OCI-LY7 (cell line): ENCODE data around the gene AKT1. TPM values are rescaled to one million over a fixed set of nuclear protein-coding genes. Genes with fewer than 3 reads are reported as not detected.

Source experiments
- BruUV-seq: library from RNA; stranded (reverse); fragments of 400-500 nt; replicated peaks from 2 replicates; lab custom pipeline; 2021; lab: Mats Ljungman, UMichigan
- CTCF ChIA-PET: fragments of 300-600 bp; sonication (Branson Sonifier 250); formaldehyde crosslinking; loops from one replicate; lab custom pipeline; 2022; ENCODE audit warnings: antibody characterized with exemption; ENCODE audit not compliant: unreplicated experiment; lab: Charles Lee
- POLR2A ChIA-PET: fragments of 300-600 bp; sonication (Branson Sonifier 250); formaldehyde crosslinking; loops from one replicate; lab custom pipeline; 2022; ENCODE audit warnings: antibody characterized with exemption; lab: Charles Lee
- DNase-seq: peaks from one replicate; pipeline ENCODE4 v3.0.0-alpha.2; 2015; ENCODE audit warnings: low spot score
- H2AFZ ChIP-seq: fragments of 200-600 bp; sonication (generic), shearing (Covaris generic); 2 replicates; pipeline ENCODE4 v1.6.1; 2014; ENCODE audit warnings: mild to moderate bottlenecking, antibody characterized with exemption, low read length, moderate library complexity
- H3K27ac ChIP-seq: fragments of 200-600 bp; sonication (generic); 2 replicates; pipeline ENCODE4 v1.5.1; 2014; ENCODE audit warnings: mixed run types, low read depth, mild to moderate bottlenecking, moderate library complexity, low read length, inconsistent platforms; ENCODE audit not compliant: poor library complexity, severe bottlenecking
- H3K36me3 ChIP-seq: fragments of 200-600 bp; sonication (generic); 2 replicates; pipeline ENCODE4 v1.6.1; 2014; ENCODE audit warnings: mild to moderate bottlenecking, antibody characterized with exemption, low read length, moderate library complexity, mixed read lengths; ENCODE audit not compliant: insufficient read depth
- H3K4me1 ChIP-seq: fragments of 200-600 bp; sonication (generic); 2 replicates; pipeline ENCODE4 v1.5.1; 2014; ENCODE audit warnings: mild to moderate bottlenecking, low read length; ENCODE audit not compliant: insufficient read depth, poor library complexity, severe bottlenecking
- H3K4me2 ChIP-seq: fragments of 200-600 bp; sonication (generic); 2 replicates; pipeline ENCODE4 v1.6.1; 2014; ENCODE audit warnings: mild to moderate bottlenecking, low read length
- H3K4me3 ChIP-seq: fragments of 200-600 bp; sonication (generic); 2 replicates; pipeline ENCODE4 v1.5.1; 2014; ENCODE audit warnings: mild to moderate bottlenecking, low read depth, low read length; ENCODE audit not compliant: poor library complexity, severe bottlenecking
- H3K79me2 ChIP-seq: fragments of 200-600 bp; sonication (generic); 2 replicates; pipeline ENCODE4 v1.6.1; 2016; ENCODE audit warnings: low read depth, mild to moderate bottlenecking, low read length, moderate library complexity, mixed read lengths; ENCODE audit not compliant: insufficient read depth
- H3K9me2 ChIP-seq: fragments of 200-600 bp; sonication (generic); 2 replicates; pipeline ENCODE4 v1.6.1; 2016; ENCODE audit warnings: mild to moderate bottlenecking, low read length, mixed read lengths; ENCODE audit not compliant: insufficient read depth
- H3K9me3 ChIP-seq: fragments of 200-600 bp; sonication (generic); 2 replicates; pipeline ENCODE4 v1.6.1; 2014; ENCODE audit warnings: mild to moderate bottlenecking, mixed run types, low read length, mixed read lengths
- H4K20me1 ChIP-seq: fragments of 200-600 bp; sonication (generic); 2 replicates; pipeline ENCODE4 v1.6.1; 2014; ENCODE audit warnings: mild to moderate bottlenecking, antibody characterized with exemption, low read length, moderate library complexity, mixed read lengths; ENCODE audit not compliant: insufficient read depth
- EZH2phosphoT487 ChIP-seq: fragments of 200-600 bp; sonication (generic); IDR thresholded peaks from 2 replicates; pipeline ENCODE4 v1.6.1; 2018; ENCODE audit warnings: low read depth, borderline replicate concordance, mild to moderate bottlenecking, mixed run types, antibody characterized with exemption, low read length, moderate library complexity, mixed read lengths
- intact Hi-C: fragments of 100-400 bp; cut with micrococcal nuclease; formaldehyde crosslinking; loops from one replicate; pipeline ENCODE4 v1.10.0; 2022; ENCODE audit not compliant: unreplicated experiment
- total RNA-seq, 2 experiments: library from RNA; depleted of rRNA in 1 of 2; stranded (reverse); fragments of >200 nt in 1 of 2; shearing (Covaris generic) in 1 of 2; gene quantifications; 2 replicates each; pipeline ENCODE4 v1.2.3, GENCODE V29; 2014 to 2022
- TF ChIP-seq, protein P1 (sequence below): fragments of 200-600 bp; sonication (generic); conservative IDR thresholded peaks from 2 replicates; pipeline ENCODE4 v1.5.1; 2014; ENCODE audit warnings: mild to moderate bottlenecking, antibody characterized with exemption, low read length, moderate library complexity, mixed read lengths

AKT1 gene
- total RNA-seq, 2 experiments from 2014 or later: 75.4 to 108 TPM

DNA sequence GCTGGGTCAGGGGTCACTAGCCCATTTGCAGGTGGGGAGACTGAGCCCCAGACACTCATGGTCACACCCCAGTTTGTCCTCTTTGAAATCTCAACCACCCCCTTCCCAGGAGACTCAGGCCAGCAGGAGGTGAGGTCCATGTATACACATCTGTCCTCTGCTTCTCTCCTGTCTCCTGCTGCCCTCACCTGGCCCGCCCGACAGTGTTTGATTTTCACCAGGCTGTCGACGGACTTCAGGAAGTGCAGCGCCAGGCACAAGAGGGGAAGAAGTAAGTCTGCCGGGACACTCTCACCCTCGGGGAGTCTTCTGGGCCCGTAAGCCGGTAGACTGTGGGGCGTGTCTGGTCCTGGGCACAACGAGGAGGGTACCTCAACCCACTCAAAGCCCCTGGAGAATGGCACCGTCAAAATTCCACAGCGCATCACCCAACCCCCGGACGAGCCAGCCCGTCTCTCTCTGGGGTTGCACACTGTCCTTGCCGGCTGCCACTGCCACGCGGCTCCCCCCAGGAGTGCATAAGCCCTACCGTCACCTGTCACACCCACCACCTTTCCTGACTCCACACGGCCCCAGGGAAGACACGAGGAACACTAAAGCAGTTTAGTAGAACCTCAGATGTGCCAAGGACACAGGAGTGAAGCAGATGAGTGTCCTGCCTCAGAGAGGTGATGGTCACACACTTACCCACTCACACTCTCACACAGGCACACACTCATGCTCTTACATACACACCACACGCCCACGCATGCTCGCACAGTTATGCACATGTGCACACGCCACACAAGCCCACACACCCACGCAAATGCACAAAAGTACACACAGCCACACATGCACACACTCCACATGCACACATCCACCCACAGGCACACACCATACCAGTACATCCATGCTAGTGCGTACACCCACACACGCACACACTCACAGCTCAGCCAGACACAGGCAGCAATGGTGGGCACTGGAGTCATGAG, 55.7 kb downstream of the AKT1 start:
- CTCF ChIA-PET: no interaction called here
- DNase-seq: no peak

DNA sequence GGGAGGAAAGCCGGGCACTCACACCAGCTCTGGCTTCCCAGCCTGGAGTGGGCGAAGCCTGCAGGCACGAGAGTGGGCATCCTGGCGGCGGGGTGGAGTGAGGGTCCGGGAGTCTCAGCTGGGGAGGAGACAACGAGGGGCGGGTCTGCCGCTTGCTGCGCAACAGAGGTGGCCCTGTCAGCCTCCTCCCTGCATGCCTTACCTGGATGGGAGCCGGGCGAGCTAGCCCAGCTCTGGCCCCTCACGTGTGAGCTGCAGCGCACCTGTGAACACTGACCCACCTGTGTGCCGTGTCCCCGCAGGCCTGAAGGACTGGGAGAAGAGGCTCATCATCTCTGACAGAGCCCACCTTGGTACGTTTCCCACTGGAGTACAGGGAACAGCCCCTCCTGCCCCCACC, 56.5 kb downstream of the AKT1 start:
- DNase-seq: no peak
- H3K4me2 ChIP-seq: no peak overlapping the region
- H3K4me1 ChIP-seq: no peaks in the 10 kb centered on the region
- no peak overlapping the region for H3K27ac ChIP-seq
- H3K9me3 ChIP-seq: no peaks in the 10 kb centered on the region
- ChIA-PET POLR2A (interaction anchor here (1.2 kb wide), 1 partner anchor 15 kb away, joined by 4 read pairs; no protein-coding TSS in a partner anchor), CTCF (no interaction called here)
- H3K9me2 ChIP-seq: no peaks in the 10 kb centered on the region
- TF ChIP-seq, protein P1, sequence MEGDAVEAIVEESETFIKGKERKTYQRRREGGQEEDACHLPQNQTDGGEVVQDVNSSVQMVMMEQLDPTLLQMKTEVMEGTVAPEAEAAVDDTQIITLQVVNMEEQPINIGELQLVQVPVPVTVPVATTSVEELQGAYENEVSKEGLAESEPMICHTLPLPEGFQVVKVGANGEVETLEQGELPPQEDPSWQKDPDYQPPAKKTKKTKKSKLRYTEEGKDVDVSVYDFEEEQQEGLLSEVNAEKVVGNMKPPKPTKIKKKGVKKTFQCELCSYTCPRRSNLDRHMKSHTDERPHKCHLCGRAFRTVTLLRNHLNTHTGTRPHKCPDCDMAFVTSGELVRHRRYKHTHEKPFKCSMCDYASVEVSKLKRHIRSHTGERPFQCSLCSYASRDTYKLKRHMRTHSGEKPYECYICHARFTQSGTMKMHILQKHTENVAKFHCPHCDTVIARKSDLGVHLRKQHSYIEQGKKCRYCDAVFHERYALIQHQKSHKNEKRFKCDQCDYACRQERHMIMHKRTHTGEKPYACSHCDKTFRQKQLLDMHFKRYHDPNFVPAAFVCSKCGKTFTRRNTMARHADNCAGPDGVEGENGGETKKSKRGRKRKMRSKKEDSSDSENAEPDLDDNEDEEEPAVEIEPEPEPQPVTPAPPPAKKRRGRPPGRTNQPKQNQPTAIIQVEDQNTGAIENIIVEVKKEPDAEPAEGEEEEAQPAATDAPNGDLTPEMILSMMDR: no peak
- H3K4me3 ChIP-seq: no peak overlapping the region
- H3K79me2 ChIP-seq: no peaks in the 10 kb centered on the region
- intact Hi-C loops: no loop called here
- no peaks in the 10 kb centered on the region for H3K36me3 ChIP-seq
- no peaks in the 10 kb centered on the region for H4K20me1 ChIP-seq
- BruUV-seq: no TSS peak
- H2AFZ ChIP-seq: no peak overlapping the region

More for the DNA sequence above, 55.7 kb downstream of the AKT1 start:
- Histone ChIP-seq H2AFZ (no peak overlapping the region), H3K4me1 (no peaks in the 10 kb centered on the region), H3K79me2 (no peaks in the 10 kb centered on the region), H3K9me2 (no peaks in the 10 kb centered on the region), H3K4me2 (no peak overlapping the region), H3K36me3 (no peaks in the 10 kb centered on the region), H4K20me1 (no peaks in the 10 kb centered on the region), H3K9me3 (no peaks in the 10 kb centered on the region), H3K27ac (no peak overlapping the region), H3K4me3 (no peak overlapping the region)
- POLR2A ChIA-PET: no interaction called here
- no TSS peak for BruUV-seq
- TF ChIP-seq, protein P1: no peak
- no peak for TF ChIP-seq EZH2phosphoT487
- intact Hi-C loops: no loop called here

DNA sequence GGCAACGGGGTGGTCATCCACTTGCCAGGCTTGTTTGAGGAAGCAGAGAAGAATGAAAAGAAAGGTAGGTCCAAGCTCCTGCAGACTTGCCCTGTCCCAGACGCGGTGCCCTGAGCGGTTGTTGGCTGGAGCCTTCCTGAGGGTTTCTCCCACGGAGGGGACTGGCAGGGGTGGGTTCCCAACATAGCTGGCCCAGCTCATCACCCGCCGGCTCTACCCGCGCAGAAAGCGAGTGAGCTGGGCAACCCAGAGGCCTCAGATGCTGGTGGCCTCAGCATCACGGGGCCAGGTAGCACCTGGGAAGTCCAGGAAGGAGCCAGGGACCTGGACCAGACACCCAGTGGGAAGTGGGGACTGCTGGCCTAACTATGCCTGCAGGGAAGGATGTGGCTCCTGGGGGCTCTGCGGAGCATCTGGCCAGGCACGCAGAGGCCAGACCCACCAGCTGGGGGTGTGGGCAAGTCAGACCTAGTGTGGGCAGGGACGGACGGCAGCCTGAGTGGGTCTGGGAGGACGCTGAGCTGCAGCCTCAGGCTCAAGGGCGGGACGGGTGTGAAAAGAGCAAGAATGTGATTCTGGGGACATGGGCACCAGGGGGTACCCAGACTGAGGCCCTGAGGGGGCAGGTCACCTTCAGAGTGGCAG, 57.1 kb downstream of the AKT1 start:
- BruUV-seq: no TSS peak
- TF ChIP-seq, protein P1: no peak
- TF ChIP-seq EZH2phosphoT487: no peak
- CTCF ChIA-PET: no interaction called here

More for the DNA sequence above, 57.1 kb downstream of the AKT1 start:
- Histone ChIP-seq H2AFZ (no peak overlapping the region), H3K9me3 (no peaks in the 10 kb centered on the region), H3K79me2 (no peaks in the 10 kb centered on the region), H3K9me2 (no peaks in the 10 kb centered on the region), H3K36me3 (no peaks in the 10 kb centered on the region), H3K4me2 (no peak overlapping the region), H3K27ac (no peak overlapping the region), H3K4me1 (no peaks in the 10 kb centered on the region), H4K20me1 (no peaks in the 10 kb centered on the region), H3K4me3 (no peak overlapping the region)
- no peak for DNase-seq
- POLR2A ChIA-PET: interaction anchor here (1.2 kb wide), 1 partner anchor 16 kb away, joined by 4 read pairs; no protein-coding TSS in a partner anchor
- intact Hi-C loops: no loop called here
